ENCODE measurements around the gene FYN.

FYN gene

DNA sequence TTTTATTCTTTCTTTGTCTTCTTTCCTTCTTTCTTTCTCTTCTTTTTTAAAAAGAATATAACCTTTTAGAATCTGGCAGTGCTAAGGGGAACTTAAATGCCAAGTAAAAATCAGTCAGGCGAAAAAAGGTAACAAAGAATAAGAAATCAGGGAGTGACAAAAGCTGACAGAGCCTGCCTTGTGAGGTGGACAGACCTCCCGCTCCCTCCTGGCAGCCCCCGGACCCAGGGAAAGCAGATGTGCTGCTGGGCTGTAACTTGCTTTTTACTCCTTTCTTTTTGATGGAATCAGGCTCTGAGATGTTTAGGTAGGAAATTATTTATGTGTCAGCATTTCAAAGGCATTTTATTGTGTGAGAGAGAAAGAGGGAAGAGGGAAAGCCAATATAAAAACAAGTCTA lies 172.1 kb downstream of the FYN start:
- no peak overlapping the region for H3K27ac ChIP-seq (ENCODE audit: low read depth, low read length)
- H3K9ac ChIP-seq (ENCODE audit: low read length), result no peak overlapping the region
- H3K27me3 ChIP-seq (ENCODE audit: control insufficient read depth in 1 of 2, insufficient read depth in 2 of 2, low read length in 2 of 2), result no peaks in the 10 kb centered on the region
- no peaks in the 10 kb centered on the region for H3K9me3 ChIP-seq (ENCODE audit: low read length)
- H3K4me3 ChIP-seq (ENCODE audit: low read depth in 1 of 2, low read length in 2 of 2), result no peak overlapping the region
- peaks cover 18% of the 10 kb centered on the region for H3K36me3 ChIP-seq (ENCODE audit: insufficient read depth, low read length)
- H3K4me1 ChIP-seq (ENCODE audit: insufficient read depth, low read length), result no peaks in the 10 kb centered on the region

DNA sequence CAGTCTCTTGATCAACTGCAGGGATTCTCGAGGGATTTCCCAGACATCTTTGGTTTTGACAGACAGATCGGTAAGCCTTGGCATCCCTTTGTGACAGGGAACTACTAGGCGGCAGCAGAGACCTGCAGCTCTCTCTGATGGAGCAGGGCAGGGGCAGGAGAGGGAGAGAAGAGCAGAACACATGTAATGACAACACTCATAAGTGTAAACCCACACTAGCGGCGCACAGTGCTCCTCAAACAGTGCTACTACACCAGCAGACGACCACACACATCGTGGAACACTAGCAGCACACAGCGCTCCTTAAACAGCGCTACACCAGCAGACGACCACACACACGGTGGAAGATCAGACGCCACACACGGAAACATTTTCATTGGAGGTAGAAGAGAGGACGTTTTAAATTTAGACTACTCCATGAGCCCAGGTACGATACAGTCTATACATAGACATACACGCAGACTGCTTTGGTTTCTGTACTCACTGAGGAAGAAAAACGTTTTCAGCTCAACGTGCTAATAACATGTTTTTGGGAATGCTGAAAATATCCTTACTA lies 173.0 kb downstream of the FYN start:
- H3K9ac ChIP-seq (ENCODE audit: low read length), result no peak overlapping the region
- H3K4me3 ChIP-seq (ENCODE audit: low read depth in 1 of 2, low read length in 2 of 2), result peak overlapping the region in 1 of 2 donors; percentile 48
- no peak overlapping the region for H3K27ac ChIP-seq (ENCODE audit: low read depth, low read length)
- H3K27me3 ChIP-seq (ENCODE audit: control insufficient read depth in 1 of 2, insufficient read depth in 2 of 2, low read length in 2 of 2), result no peaks in the 10 kb centered on the region
- H3K36me3 ChIP-seq (ENCODE audit: insufficient read depth, low read length), result peaks cover 26% of the 10 kb centered on the region
- H3K9me3 ChIP-seq (ENCODE audit: low read length), result no peaks in the 10 kb centered on the region
- no peaks in the 10 kb centered on the region for H3K4me1 ChIP-seq (ENCODE audit: insufficient read depth, low read length)

DNA sequence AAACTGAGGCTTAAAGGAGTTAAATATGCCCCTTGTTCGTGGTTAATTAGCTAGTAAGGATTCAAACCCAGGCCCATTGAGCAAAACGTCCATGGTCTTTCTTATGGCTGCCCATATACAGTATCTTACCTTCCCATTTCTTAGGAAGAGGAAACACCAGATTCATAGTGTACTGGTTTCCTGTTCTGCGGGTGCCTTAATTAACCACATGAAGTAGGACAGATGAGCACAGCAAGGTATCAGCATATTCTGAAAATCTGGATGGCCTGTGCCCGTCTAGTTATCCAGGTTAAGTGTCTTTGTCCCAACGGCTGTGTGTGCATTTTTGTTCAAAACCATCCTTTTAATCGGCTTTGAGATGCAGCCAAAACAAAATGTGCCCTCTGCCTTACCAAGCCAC lies 174.1 kb downstream of the FYN start:
- Histone ChIP-seq H3K36me3 (ENCODE audit: insufficient read depth, low read length) (peaks cover 29% of the 10 kb centered on the region), H3K27ac (ENCODE audit: low read depth, low read length) (no peak overlapping the region), H3K9me3 (ENCODE audit: low read length) (no peaks in the 10 kb centered on the region), H3K27me3 (ENCODE audit: control insufficient read depth in 1 of 2, insufficient read depth in 2 of 2, low read length in 2 of 2) (no peaks in the 10 kb centered on the region), H3K4me1 (ENCODE audit: insufficient read depth, low read length) (no peaks in the 10 kb centered on the region), H3K4me3 (ENCODE audit: low read depth in 1 of 2, low read length in 2 of 2) (no peak overlapping the region), H3K9ac (ENCODE audit: low read length) (no peak overlapping the region)

DNA sequence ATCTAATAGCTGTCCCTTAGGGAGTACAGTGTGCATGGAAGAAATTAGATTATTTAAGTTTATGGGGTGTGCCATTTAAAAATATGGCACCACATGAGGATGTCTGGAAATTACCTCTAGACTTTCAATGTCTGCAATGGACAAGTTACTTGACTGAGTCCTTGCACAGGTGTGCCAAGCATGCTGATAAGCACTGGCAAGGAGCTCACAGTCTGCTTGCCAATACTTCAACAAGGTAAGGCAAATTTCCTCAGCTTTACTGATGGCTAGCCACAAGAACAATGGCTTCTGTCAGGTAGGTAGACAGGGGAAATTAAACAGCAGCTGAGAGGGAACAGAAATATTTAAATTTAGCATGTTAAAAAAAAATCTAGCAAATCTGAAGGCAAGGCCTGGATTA lies 176.4 kb downstream of the FYN start:
- H3K36me3 ChIP-seq (ENCODE audit: insufficient read depth, low read length), result peaks cover 23% of the 10 kb centered on the region
- no peak overlapping the region for H3K27ac ChIP-seq (ENCODE audit: low read depth, low read length)
- H3K9me3 ChIP-seq (ENCODE audit: low read length), result no peaks in the 10 kb centered on the region

DNA sequence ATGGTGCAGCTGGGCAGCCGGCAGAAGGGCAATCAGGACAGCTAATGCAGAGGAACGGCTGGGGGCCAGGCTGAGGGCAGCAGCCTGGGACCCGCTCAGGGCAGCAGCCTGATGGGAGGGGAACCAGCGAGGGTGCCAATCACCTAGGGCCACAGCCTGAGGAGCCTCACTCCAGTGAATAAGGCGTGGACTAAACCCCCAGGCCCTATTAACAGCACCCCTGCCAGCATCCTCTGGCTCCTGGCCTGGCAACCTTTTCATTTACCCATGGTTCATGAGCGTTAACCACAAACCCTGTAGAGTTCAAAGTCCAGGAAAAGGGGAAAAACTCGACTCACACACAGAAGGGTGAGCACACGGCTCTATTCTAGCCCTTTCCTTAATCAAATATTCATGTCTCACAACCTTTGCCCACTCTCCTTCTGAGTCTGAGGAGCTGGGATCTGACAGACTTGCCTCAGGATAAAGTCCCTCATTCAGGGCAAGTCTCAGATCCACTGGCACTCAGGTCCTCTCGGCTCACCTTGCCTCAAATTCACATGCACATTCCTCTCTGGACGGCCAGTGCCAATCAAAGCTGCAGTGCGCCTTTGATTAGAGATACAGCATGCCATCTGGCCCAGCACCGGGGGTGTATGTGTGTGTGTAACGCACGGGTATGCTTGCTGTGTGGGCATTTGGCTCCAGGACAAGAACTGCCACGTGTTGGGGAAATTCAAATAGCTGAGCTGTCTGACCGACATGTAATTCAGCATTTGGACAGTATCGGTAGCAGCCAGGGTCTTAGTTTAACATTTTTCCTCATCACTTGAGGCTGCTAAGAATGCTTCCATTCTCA lies 180.7 kb downstream of the FYN start:
- no peak overlapping the region for H3K9ac ChIP-seq (ENCODE audit: low read length)
- H3K27me3 ChIP-seq (ENCODE audit: control insufficient read depth in 1 of 2, insufficient read depth in 2 of 2, low read length in 2 of 2), result no peaks in the 10 kb centered on the region
- H3K4me3 ChIP-seq (ENCODE audit: low read depth in 1 of 2, low read length in 2 of 2), result peak overlapping the region in 1 of 2 donors; percentile 7
- H3K36me3 ChIP-seq (ENCODE audit: insufficient read depth, low read length), result peaks cover 23% of the 10 kb centered on the region
- no peaks in the 10 kb centered on the region for H3K9me3 ChIP-seq (ENCODE audit: low read length)
- peak overlapping the region; percentile 70 for H3K27ac ChIP-seq (ENCODE audit: low read depth, low read length)
- peaks cover 29% of the 10 kb centered on the region for H3K4me1 ChIP-seq (ENCODE audit: insufficient read depth, low read length)

More for the DNA sequence above, 176.4 kb downstream of the FYN start:
- Histone ChIP-seq H3K4me3 (ENCODE audit: low read depth in 1 of 2, low read length in 2 of 2) (no peak overlapping the region), H3K4me1 (ENCODE audit: insufficient read depth, low read length) (peaks cover 17% of the 10 kb centered on the region), H3K9ac (ENCODE audit: low read length) (no peak overlapping the region), H3K27me3 (ENCODE audit: control insufficient read depth in 1 of 2, insufficient read depth in 2 of 2, low read length in 2 of 2) (no peaks in the 10 kb centered on the region)

- no peaks in the 10 kb centered on the region for H3K9me3 ChIP-seq (ENCODE audit: low read length)
- peak overlapping the region in 1 of 2 donors; percentile 10 for H3K4me3 ChIP-seq (ENCODE audit: low read depth in 1 of 2, low read length in 2 of 2)
- no peak overlapping the region for H3K9ac ChIP-seq (ENCODE audit: low read length)
- H3K36me3 ChIP-seq (ENCODE audit: insufficient read depth, low read length), result peaks cover 23% of the 10 kb centered on the region
- peaks cover 29% of the 10 kb centered on the region for H3K4me1 ChIP-seq (ENCODE audit: insufficient read depth, low read length)
- peak overlapping the region; percentile 70 for H3K27ac ChIP-seq (ENCODE audit: low read depth, low read length)
- H3K27me3 ChIP-seq (ENCODE audit: control insufficient read depth in 1 of 2, insufficient read depth in 2 of 2, low read length in 2 of 2), result no peaks in the 10 kb centered on the region
These were observed 181.7 kb downstream of the FYN start for GRCh38 chr6:111691345-111692225.

- H3K4me1 ChIP-seq (ENCODE audit: insufficient read depth, low read length), result peaks cover 34% of the 10 kb centered on the region
- no peaks in the 10 kb centered on the region for H3K9me3 ChIP-seq (ENCODE audit: low read length)
- peak overlapping the region; percentile 35 for H3K27ac ChIP-seq (ENCODE audit: low read depth, low read length)
- H3K9ac ChIP-seq (ENCODE audit: low read length), result no peak overlapping the region
- H3K4me3 ChIP-seq (ENCODE audit: low read depth in 1 of 2, low read length in 2 of 2), result no peak overlapping the region
- peaks cover 13% of the 10 kb centered on the region for H3K36me3 ChIP-seq (ENCODE audit: insufficient read depth, low read length)
- H3K27me3 ChIP-seq (ENCODE audit: control insufficient read depth in 1 of 2, insufficient read depth in 2 of 2, low read length in 2 of 2), result no peaks in the 10 kb centered on the region
These were observed 183.3 kb downstream of the FYN start for GRCh38 chr6:111689946-111690345.

GRCh38 chr6:111689419-111689818 lies 183.8 kb downstream of the FYN start:
- Histone ChIP-seq H3K4me3 (ENCODE audit: low read depth in 1 of 2, low read length in 2 of 2) (no peak overlapping the region), H3K27ac (ENCODE audit: low read depth, low read length) (no peak overlapping the region), H3K9ac (ENCODE audit: low read length) (no peak overlapping the region), H3K9me3 (ENCODE audit: low read length) (no peaks in the 10 kb centered on the region), H3K27me3 (ENCODE audit: control insufficient read depth in 1 of 2, insufficient read depth in 2 of 2, low read length in 2 of 2) (no peaks in the 10 kb centered on the region), H3K4me1 (ENCODE audit: insufficient read depth, low read length) (peaks cover 35% of the 10 kb centered on the region), H3K36me3 (ENCODE audit: insufficient read depth, low read length) (peaks cover 12% of the 10 kb centered on the region)

DNA sequence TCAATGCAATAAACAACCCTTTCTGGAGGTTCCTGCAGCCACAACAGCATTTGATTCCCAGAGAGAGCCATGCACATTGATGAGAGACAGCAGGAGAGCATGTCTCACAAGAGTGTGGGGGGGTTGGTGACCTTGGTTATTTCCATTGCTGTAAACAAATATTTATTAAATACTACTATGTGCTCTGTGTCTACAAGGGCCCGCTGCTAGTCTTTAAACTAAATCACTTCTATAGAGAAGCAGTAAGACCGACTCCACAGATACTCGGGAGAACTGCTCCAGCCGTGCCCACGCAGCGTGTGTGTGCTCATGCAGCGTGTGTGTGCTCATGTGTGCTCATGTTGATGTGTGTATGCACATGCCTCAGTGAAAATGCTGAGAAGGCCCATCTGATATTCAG lies 184.9 kb downstream of the FYN start:
- Histone ChIP-seq H3K27ac (ENCODE audit: low read depth, low read length) (no peak overlapping the region), H3K9ac (ENCODE audit: low read length) (no peak overlapping the region), H3K4me1 (ENCODE audit: insufficient read depth, low read length) (peaks cover 44% of the 10 kb centered on the region), H3K4me3 (ENCODE audit: low read depth in 1 of 2, low read length in 2 of 2) (no peak overlapping the region), H3K36me3 (ENCODE audit: insufficient read depth, low read length) (peaks cover 2% of the 10 kb centered on the region), H3K9me3 (ENCODE audit: low read length) (no peaks in the 10 kb centered on the region), H3K27me3 (ENCODE audit: control insufficient read depth in 1 of 2, insufficient read depth in 2 of 2, low read length in 2 of 2) (no peaks in the 10 kb centered on the region)

- no peaks in the 10 kb centered on the region for H3K9me3 ChIP-seq (ENCODE audit: low read length)
- H3K9ac ChIP-seq (ENCODE audit: low read length), result no peak overlapping the region
- no peak overlapping the region for H3K4me3 ChIP-seq (ENCODE audit: low read depth in 1 of 2, low read length in 2 of 2)
- H3K36me3 ChIP-seq (ENCODE audit: insufficient read depth, low read length), result no peaks in the 10 kb centered on the region
- no peak overlapping the region for H3K27ac ChIP-seq (ENCODE audit: low read depth, low read length)
- H3K4me1 ChIP-seq (ENCODE audit: insufficient read depth, low read length), result peaks cover 44% of the 10 kb centered on the region
- H3K27me3 ChIP-seq (ENCODE audit: control insufficient read depth in 1 of 2, insufficient read depth in 2 of 2, low read length in 2 of 2), result no peaks in the 10 kb centered on the region
These were observed 185.6 kb downstream of the FYN start for GRCh38 chr6:111687652-111688051.

GRCh38 chr6:111686932-111687266 lies 186.4 kb downstream of the FYN start:
- Histone ChIP-seq H3K27ac (ENCODE audit: low read depth, low read length) (peak overlapping the region; percentile 17), H3K4me3 (ENCODE audit: low read depth in 1 of 2, low read length in 2 of 2) (no peak overlapping the region), H3K4me1 (ENCODE audit: insufficient read depth, low read length) (peaks cover 44% of the 10 kb centered on the region), H3K9me3 (ENCODE audit: low read length) (no peaks in the 10 kb centered on the region), H3K36me3 (ENCODE audit: insufficient read depth, low read length) (no peaks in the 10 kb centered on the region), H3K9ac (ENCODE audit: low read length) (no peak overlapping the region), H3K27me3 (ENCODE audit: control insufficient read depth in 1 of 2, insufficient read depth in 2 of 2, low read length in 2 of 2) (no peaks in the 10 kb centered on the region)
